T-helper 17 cell (primary cell): Measurements from ENCODE around the gene RPRD1B. TPM values are rescaled to one million over a fixed set of nuclear protein-coding genes. Genes with fewer than 3 reads are reported as not detected.

Experiments used
- ATAC-seq: fragments of 150-1000 bp; cut with Tn5 transposase; 2 replicates; pipeline ENCODE4 v1.10.0; 2021; ENCODE audit warnings: mild to moderate bottlenecking, moderate library complexity
- DNase-seq, 3 donors: peaks; one replicate each; pipeline versions ENCODE4 v3.0.0 to v3.0.0-alpha.2; 2020 to 2021
- H3K9me3 ChIP-seq: one replicate; pipeline ENCODE4 v1.7.0; 2013; ENCODE audit warnings: low read length, mild to moderate bottlenecking; ENCODE audit not compliant: control insufficient read depth, poor library complexity, severe bottlenecking
- H3K27ac Mint-ChIP-seq: one replicate; pipeline ENCODE4 v1.8.0; 2022; ENCODE audit warnings: mild to moderate bottlenecking, moderate library complexity, mixed read lengths
- H3K27me3 Mint-ChIP-seq: one replicate; pipeline ENCODE4 v1.8.0; 2022; ENCODE audit warnings: mixed read lengths
- H3K36me3 Mint-ChIP-seq: one replicate; pipeline ENCODE4 v1.8.0; 2022; ENCODE audit warnings: low read depth, mixed read lengths
- H3K4me1 Mint-ChIP-seq: one replicate; pipeline ENCODE4 v1.8.0; 2022; ENCODE audit warnings: mild to moderate bottlenecking, mixed read lengths
- H3K4me3 Mint-ChIP-seq: one replicate; pipeline ENCODE4 v1.8.0; 2022; ENCODE audit warnings: mild to moderate bottlenecking, moderate library complexity, mixed read lengths
- total RNA-seq, 4 donors: library from RNA in 2 of 4; stranded (reverse) in 2 of 4; gene quantifications; one replicate each; pipeline ENCODE4 v1.2.3 and lab custom pipeline; 2022 to 2026

RPRD1B gene
- total RNA-seq, 2 donors from 2014 or later = 47.7 to 51.2 TPM

DNA sequence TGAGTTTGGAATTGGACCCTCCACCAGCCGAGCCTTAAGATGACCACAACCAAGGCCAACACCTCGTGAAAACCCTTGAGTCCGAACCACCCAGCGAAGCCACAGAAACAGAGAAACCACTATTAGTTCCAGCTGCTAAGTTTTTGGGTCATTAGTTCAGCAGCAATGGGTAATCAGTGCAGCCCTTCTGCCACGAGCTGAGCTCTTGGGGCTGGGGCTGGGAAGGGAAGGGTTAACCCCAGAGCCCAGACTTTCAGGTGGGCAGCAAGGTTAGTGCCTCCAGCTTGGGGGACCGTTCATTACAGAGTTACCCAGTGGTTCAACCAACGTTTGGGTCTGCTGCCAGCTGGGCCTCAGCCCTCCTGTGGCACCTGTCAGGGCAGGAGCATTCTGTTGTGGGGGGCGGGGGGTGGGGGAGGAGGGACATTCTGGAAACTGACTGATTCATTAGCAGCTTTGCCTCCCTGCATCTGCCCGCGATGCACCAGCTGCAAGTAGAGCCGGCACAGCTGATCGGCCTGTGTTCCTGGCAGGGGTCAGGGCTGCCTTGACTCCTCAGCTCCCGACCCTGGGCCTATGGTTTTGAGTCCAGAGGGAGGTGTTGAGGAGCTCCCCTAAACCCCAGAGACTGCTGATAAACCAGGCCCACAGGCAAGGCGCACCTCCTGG, 78.8 kb downstream of the RPRD1B start:
- Mint-ChIP-seq H3K4me1 (peaks cover 6% of the 10 kb centered on the region), H3K36me3 (no peaks in the 10 kb centered on the region), H3K4me3 (no peak overlapping the region), H3K27ac (no peak overlapping the region), H3K27me3 (no peaks in the 10 kb centered on the region)
- no peak for ATAC-seq
- DNase-seq = no peak
- H3K9me3 ChIP-seq = no peaks in the 10 kb centered on the region

DNA sequence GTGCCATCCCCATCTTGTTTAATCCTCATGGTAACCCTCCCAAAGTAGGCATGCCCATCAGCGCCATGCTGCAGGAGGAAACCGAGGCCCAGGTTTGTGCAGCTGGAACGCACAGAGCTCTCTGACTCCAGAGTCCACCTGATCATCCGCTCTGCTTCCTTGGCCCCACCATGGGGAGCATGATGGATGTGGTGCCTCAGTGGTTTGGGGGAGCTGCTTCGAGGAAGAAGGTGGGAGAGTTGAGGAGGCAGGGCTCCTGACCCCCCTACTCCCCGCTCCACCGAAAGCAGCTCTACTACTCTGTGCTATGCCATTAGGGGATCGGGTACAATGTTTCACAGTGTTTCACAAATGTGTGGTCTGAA, 79.4 kb downstream of the RPRD1B start:
- DNase-seq = no peak
- Mint-ChIP-seq H3K36me3 (no peaks in the 10 kb centered on the region), H3K4me1 (peaks cover 6% of the 10 kb centered on the region), H3K27ac (no peak overlapping the region), H3K27me3 (no peaks in the 10 kb centered on the region), H3K4me3 (no peak overlapping the region)
- no peak for ATAC-seq
- H3K9me3 ChIP-seq = no peaks in the 10 kb centered on the region

DNA sequence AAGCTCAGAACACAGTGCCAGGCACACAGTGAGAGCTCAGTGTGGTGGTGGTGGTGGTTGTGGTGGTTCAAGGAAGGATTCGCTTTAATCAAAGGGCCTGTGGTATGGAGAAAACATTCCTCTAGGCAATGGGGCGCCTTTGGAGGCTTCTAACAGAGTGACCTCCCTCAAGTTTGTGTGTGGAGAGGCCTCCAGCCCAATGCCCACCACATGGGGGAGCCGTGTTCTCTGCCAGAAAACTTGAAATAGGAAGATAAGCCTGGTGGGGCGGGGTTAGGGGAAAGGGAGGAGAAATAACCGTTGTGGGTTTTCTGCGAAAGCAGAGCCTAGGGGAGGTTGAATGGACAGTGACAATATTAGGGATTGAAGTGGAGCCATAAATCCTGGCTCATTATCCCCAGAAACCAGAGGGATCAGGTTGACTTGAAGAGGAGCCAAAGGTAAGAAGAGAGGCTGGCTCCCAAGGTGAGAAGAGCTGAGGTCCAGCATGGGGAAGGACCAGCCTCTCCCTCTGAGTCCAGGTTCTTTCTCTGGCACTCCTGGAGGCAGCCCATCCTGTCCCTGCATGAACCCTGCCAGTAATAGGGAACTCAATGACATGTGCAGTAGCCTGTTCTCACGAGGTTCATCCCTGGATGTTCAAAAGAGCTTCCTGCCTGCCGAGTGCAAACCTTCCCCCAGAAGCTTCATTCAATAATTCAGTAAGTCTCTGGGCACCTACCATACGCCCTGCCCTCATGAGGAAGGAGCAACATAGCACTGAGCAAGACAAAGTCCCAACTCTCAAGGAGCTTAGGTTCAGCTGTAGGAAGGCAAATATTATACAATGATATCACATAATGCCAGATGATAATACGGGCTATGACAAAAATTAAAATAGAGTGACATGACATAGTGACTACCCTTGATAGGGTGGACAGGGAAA, 80.1 kb downstream of the RPRD1B start:
- Mint-ChIP-seq H3K4me3 (no peak overlapping the region), H3K4me1 (peaks cover 6% of the 10 kb centered on the region), H3K36me3 (no peaks in the 10 kb centered on the region), H3K27ac (no peak overlapping the region), H3K27me3 (no peaks in the 10 kb centered on the region)
- ATAC-seq (no peak), DNase-seq (no peak)
- H3K9me3 ChIP-seq = no peaks in the 10 kb centered on the region

DNA sequence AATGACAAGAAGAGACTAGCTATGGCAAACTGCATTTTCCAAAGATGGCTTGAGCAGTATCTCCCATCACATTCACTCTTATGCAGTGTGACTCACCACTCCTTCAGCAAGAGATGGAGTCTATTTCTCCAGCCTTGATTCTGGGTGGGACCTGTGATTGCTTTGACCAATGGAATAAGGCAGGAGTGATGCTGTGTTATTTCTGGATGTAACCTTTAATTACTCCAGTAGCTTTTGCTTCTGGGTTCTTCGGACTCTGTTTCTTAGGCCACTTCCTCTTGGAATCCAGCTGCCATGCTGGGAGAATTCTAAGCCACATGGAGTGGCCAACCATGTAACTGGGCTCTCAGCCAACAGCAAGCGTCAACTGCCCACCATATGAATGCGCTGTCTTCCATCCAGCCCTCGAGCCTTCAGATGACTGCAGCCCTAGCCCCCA, 80.8 kb downstream of the RPRD1B start:
- DNase-seq (no peak), ATAC-seq (no peak)
- H3K27me3 Mint-ChIP-seq = no peaks in the 10 kb centered on the region
- no peak overlapping the region for H3K27ac Mint-ChIP-seq
- no peaks in the 10 kb centered on the region for H3K9me3 ChIP-seq
- H3K4me1 Mint-ChIP-seq = peaks cover 6% of the 10 kb centered on the region
- no peaks in the 10 kb centered on the region for H3K36me3 Mint-ChIP-seq
- no peak overlapping the region for H3K4me3 Mint-ChIP-seq

DNA sequence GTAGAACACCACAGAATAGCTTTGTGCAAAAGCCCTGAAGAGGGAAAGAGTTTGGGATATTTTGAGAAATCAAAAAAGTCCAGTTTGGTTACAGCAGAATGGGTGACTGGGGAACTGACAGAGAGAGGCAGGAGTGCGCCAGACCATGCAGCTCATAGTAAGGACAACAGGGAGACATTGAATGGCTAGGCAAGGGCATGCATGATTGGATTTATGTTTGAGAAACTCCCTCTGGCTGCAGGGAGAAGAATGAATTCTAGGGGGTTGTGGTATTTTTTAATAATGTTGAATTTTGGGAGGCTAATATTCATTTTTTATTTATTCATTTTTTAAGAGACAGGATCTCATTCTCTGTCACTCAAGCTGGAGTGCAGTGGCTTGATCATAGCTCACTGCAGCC, 81.7 kb downstream of the RPRD1B start:
- ATAC-seq (no peak), DNase-seq (no peak)
- H3K36me3 Mint-ChIP-seq = no peaks in the 10 kb centered on the region
- H3K4me1 Mint-ChIP-seq = peaks cover 6% of the 10 kb centered on the region
- H3K27ac Mint-ChIP-seq = no peak overlapping the region
- H3K4me3 Mint-ChIP-seq = no peak overlapping the region
- no peaks in the 10 kb centered on the region for H3K9me3 ChIP-seq
- H3K27me3 Mint-ChIP-seq = no peaks in the 10 kb centered on the region

DNA sequence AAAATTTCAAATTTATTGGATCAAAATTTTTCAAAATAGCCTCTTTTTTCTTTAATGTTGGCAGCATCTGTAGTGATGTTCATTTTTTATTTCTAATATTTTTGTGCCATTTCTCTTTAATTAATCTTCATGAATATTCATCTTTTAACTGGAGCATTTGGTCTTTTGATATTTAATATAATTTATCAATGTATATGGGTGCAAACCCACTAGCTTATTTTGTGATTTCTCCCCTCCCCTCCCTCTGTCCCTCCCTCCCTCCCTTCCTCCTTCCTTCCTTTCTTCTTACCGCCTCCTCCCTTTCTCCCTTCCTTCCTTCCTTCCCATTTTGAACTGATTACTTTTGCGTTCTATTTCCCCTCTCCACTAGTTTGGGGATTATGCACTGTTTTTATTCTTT, 82.3 kb downstream of the RPRD1B start:
- ATAC-seq = no peak
- H3K4me1 Mint-ChIP-seq = peaks cover 6% of the 10 kb centered on the region
- H3K9me3 ChIP-seq = no peaks in the 10 kb centered on the region
- no peak overlapping the region for H3K4me3 Mint-ChIP-seq
- no peaks in the 10 kb centered on the region for H3K27me3 Mint-ChIP-seq
- no peaks in the 10 kb centered on the region for H3K36me3 Mint-ChIP-seq
- H3K27ac Mint-ChIP-seq = no peak overlapping the region
- DNase-seq = no peak

DNA sequence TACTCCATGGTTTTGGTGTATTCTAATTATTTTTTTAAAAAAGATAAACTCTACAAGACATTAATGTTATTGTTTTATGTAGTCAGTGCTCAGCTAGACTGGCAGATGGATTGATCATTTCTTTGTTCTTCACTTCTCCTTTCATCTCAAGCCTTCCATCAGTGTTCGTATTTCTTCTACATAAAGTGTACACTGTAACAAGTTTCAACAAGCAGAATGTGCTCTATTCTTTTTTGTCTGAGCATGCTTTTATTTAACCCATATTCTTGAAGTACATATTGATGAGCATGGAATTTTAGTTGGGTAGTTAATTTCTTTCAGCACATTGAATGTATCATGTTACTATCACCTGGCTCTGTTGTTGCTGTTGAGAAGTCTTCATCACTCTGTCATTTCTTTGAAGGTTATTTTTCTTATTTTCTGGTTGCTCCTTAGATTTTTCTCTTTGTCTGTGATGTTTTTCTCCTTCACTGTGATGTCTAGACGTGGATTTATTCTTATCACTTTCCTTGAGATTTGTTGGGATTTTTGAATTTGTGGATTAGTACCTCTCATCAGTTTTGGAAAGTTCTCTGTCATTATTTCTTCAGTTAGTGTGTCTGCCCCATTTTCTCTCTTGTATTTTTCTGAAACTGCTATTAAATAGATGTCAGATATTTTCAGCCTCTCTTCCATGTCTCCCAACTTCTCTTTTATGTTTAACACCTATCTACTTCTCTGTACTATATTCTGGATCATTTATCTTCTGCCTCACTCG, 83.0 kb downstream of the RPRD1B start:
- ATAC-seq (no peak), DNase-seq (no peak)
- no peaks in the 10 kb centered on the region for H3K36me3 Mint-ChIP-seq
- no peaks in the 10 kb centered on the region for H3K27me3 Mint-ChIP-seq
- H3K9me3 ChIP-seq = no peaks in the 10 kb centered on the region
- H3K4me3 Mint-ChIP-seq = no peak overlapping the region
- H3K27ac Mint-ChIP-seq = no peak overlapping the region
- peaks cover 6% of the 10 kb centered on the region for H3K4me1 Mint-ChIP-seq

DNA sequence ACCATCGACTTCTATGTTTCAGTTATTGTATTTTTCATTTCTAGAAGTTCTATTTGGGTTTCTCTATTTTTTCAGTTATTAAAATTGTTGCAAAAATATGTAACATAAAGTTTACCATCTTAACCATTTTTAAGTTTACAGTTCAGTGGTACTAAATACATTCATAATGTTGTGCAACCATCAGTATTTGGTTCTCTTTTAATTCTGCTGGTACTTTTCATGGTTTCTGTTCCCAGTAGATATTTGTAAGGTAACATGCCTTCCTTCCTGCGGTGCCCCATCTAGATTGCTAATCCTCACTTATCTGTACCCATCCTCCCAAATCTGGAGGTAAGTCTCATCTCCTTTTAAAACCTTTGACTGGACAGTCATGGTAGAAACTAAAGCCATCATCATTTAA, 83.7 kb downstream of the RPRD1B start:
- no peak for DNase-seq
- H3K4me3 Mint-ChIP-seq = no peak overlapping the region
- no peaks in the 10 kb centered on the region for H3K36me3 Mint-ChIP-seq
- H3K9me3 ChIP-seq = no peaks in the 10 kb centered on the region
- H3K27ac Mint-ChIP-seq = no peak overlapping the region
- peaks cover 6% of the 10 kb centered on the region for H3K4me1 Mint-ChIP-seq
- H3K27me3 Mint-ChIP-seq = no peaks in the 10 kb centered on the region
- ATAC-seq = no peak

DNA sequence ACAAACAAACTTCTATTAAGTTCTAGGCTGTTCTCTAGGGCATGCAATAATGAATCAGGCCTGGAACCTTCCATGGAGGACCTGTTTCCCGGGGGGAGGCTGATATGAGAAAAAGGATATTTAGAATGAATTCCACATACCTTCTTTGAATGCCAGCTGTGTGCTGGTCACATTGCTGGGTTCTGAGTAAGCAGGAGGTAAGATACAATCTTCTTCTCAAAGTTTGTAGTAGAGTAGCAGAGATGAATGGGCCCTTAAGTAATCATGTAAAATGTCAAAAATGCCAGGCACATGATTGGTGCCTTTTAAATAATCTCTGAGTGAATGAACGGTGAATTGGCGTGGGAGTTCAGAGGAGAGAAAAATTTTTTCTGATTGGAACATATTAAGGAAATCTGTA, 84.1 kb downstream of the RPRD1B start:
- no peak overlapping the region for H3K27ac Mint-ChIP-seq
- H3K27me3 Mint-ChIP-seq = no peaks in the 10 kb centered on the region
- H3K4me3 Mint-ChIP-seq = no peak overlapping the region
- no peaks in the 10 kb centered on the region for H3K36me3 Mint-ChIP-seq
- ATAC-seq = no peak
- H3K9me3 ChIP-seq = no peaks in the 10 kb centered on the region
- peaks cover 9% of the 10 kb centered on the region for H3K4me1 Mint-ChIP-seq
- DNase-seq = no peak

DNA sequence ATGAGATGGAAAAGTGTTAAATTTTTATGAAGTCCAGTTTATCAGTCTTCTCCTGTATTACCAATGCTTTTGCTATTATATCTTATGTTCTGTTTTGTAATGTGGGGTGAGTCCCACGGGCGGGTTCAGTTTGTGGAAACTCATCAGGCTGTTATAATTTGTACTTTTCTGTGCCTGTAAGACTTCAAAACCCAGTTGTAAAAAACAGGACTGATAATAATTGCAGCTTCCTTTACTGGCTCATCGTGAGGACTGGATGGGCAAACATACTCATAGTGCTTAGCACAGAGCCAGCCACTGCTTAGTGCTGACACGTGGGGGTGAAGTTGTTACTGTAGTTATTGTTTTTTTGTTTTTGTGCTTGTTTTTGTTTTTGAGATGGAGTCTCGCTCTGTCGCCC, 85.9 kb downstream of the RPRD1B start:
- no peak for ATAC-seq
- Mint-ChIP-seq H3K27ac (no peak overlapping the region), H3K4me3 (no peak overlapping the region), H3K4me1 (peaks cover 7% of the 10 kb centered on the region), H3K27me3 (no peaks in the 10 kb centered on the region), H3K36me3 (no peaks in the 10 kb centered on the region)
- no peak for DNase-seq
- H3K9me3 ChIP-seq = no peaks in the 10 kb centered on the region

DNA sequence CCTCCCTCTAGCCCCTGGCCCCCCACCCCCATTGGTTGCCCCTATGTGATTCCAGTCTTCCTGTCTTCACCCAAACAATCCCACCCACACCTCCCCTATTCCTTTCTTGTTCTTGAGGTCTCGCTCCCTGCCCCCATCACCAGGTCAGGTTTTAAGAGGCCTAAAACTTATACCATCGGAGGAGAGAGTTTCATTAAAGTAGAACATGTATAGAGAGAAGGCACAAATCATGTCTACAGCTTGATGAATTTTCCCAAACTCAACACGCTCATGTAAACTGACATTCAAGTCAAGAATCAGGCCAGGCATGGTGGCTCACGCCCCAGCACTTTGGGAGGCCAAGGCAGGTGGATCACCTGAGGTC, 87.1 kb downstream of the RPRD1B start:
- Mint-ChIP-seq H3K36me3 (no peaks in the 10 kb centered on the region), H3K4me3 (no peak overlapping the region), H3K27me3 (no peaks in the 10 kb centered on the region), H3K27ac (no peak overlapping the region), H3K4me1 (peaks cover 7% of the 10 kb centered on the region)
- H3K9me3 ChIP-seq = no peaks in the 10 kb centered on the region
- DNase-seq (no peak), ATAC-seq (no peak)

DNA sequence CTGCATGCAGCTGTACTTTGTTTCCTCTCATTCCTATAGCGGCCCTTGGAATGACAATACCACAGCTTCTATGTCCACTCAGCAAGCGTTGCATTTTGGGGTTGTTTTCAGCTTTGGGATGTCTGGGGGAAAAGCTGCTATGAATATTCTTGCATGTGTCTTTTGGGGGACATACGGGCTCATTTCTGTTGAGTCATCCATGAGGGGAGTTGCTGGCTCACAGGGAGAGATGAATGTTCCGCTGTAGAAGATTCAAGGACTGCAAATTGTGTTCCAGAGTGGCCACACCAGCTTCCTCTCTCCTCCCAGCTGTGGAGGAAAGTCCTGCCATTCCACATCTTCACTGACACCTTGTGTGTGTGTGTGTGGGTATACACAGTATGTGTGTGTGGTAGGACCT, 88.2 kb downstream of the RPRD1B start:
- ATAC-seq (no peak), DNase-seq (no peak)
- no peak overlapping the region for H3K27ac Mint-ChIP-seq
- H3K27me3 Mint-ChIP-seq = no peaks in the 10 kb centered on the region
- no peaks in the 10 kb centered on the region for H3K36me3 Mint-ChIP-seq
- H3K4me1 Mint-ChIP-seq = peaks cover 7% of the 10 kb centered on the region
- no peak overlapping the region for H3K4me3 Mint-ChIP-seq
- no peaks in the 10 kb centered on the region for H3K9me3 ChIP-seq

DNA sequence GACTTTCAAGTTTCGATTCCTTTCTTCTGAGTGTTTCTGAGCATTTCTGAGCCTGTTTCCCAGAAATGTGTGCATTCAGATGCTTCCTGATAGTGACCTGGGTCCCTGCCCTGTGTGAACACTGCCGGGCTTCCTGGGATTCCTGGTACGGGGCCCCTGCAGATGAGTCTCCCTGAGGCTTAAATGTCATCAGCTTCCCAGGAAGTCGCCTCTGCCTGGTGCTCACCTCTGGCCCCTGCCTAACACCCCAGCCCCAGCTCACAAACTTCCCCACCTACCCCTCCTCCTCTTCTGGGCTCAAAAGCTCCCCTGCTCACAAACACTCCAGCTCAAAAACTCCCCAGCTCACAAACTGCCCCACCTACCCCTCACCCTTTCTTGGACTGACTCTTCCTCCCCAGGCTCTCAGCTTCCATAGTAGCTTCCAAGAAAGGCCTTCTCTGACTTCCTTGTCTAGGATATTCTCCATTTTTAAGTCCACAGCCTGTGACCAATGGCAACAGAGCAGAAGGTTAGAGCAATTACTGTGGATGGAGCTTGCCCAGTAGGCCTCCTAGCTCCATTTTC, 89.6 kb downstream of the RPRD1B start:
- H3K27me3 Mint-ChIP-seq = no peaks in the 10 kb centered on the region
- no peak overlapping the region for H3K27ac Mint-ChIP-seq
- peaks cover 7% of the 10 kb centered on the region for H3K4me1 Mint-ChIP-seq
- H3K36me3 Mint-ChIP-seq = peaks cover 2% of the 10 kb centered on the region
- H3K4me3 Mint-ChIP-seq = no peak overlapping the region
- no peak for ATAC-seq
- no peaks in the 10 kb centered on the region for H3K9me3 ChIP-seq
- no peak for DNase-seq
